GM19324 (cell line): ENCODE data around the gene CNTN5.

Experiments
- ATAC-seq: cut with Tn5 transposase; IDR thresholded peaks from one replicate; pipeline ENCODE4 v1.9.1; 2021; ENCODE audit warnings: mild to moderate bottlenecking, moderate library complexity; ENCODE audit not compliant: unreplicated experiment, low FRiP score

CNTN5 gene

DNA sequence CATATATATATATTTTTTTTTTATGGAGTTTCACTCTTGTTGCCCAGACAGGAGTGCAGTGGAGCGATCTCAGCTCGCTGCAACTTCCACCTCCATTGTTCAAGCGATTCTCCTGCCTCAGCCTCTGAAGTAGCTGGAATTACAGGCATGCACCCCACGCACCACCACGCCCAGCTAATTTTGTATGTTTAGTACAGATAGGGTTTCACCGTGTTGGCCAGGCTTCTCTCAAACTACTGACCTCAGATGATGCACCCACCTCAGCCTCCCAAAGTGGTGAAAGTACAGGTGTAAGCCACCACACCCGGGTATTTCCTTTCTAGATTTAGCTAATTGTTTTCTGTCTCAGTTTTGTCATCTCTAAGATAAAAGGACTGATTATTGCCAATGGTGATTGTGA is 821.1 kb downstream of the CNTN5 start:
- ATAC-seq = no peak

DNA sequence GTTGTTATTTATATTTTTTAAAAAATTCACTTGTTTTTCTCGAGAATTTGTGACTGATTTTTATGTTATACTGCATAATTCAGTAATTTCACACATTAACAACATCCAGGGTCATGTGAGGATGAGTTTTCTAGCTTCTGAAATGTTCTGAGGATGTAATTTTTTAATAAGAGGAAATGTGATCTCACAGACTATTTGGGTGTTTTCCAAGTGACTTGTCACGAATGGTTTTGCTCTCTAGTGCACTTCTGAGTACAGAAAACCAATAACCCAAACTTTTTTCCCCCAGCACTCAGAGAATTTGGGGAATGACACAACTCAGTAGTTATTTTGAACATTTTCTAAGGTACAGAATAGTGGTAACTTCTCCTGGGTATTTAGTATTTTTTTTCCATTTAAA is 845.2 kb downstream of the CNTN5 start:
- ATAC-seq = no peak

DNA sequence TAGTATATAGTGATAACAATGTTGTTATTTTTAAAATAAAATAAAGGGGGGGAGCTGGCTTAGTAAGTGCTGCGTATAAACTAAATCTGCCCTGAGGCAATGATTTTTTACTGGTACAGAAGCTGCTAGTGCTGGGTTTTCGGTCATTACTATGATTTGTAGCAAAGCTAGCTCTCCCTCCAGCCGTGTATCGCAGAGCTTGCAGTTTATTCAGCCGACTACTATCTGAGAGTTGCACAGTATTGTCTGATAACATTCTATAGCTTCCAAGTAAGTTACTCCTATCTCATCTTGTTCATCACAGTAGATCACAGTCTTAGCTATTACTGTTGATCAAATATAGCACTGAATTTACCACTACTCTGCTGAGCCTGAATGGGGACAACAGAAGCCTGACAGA is 860.9 kb downstream of the CNTN5 start:
- ATAC-seq = no peak

DNA sequence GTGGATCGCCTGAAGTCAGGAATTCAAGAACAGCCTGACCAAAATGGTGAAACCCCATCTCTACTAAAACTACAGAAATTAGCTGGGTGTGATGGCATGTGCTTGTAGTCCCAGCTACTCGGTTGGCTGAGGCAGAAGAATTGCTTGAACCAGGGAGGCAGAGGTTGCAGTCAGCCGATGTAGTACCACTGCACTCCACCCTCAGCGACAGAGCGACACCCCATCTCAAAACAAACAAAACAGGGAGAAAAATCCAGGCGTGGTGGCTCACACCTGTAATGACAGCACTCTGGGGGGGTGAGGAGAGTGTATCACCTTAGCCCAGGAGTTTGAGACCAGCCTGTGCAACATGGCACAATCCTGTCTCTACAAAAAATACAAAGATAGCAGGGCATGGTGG is 864.0 kb downstream of the CNTN5 start:
- no peak for ATAC-seq

DNA sequence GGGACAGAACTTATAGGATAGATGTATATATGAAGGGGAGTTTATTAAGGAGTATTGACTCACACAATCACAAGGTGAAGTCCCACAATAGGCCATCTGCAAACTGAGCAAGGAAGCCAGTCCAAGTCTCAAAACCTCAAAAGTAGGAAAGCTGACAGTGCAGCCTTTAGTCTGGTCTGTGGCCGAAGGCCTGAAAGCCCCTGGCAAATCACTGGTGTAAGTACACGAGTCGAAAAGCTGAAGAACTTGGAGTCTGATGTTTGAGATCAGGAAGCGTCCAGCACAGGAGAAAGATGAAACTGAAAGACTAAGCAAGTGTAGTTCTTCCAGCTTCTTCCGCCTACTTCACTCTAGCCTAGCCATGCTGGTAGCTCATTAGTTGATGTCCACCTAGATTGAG is 866.7 kb downstream of the CNTN5 start:
- no peak for ATAC-seq

DNA sequence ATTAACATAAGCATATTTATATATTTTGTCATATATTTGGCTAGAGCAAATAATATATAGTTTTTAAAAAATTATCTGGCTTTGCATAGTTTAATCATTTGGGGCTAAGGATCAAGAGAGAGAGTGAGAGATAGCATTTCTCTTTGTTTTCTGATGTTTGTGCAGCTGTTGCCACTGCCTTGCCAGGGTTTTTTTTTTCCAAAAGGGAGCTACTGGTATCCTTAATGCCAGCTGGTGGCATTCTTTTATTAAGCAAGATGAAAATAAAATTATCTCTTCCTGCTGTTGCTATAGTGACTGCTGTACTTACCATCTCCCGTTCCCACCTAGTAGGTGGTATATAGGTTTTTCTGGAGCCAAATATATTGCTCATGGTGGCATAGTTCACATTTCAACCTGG is 873.1 kb downstream of the CNTN5 start:
- no peak for ATAC-seq

DNA sequence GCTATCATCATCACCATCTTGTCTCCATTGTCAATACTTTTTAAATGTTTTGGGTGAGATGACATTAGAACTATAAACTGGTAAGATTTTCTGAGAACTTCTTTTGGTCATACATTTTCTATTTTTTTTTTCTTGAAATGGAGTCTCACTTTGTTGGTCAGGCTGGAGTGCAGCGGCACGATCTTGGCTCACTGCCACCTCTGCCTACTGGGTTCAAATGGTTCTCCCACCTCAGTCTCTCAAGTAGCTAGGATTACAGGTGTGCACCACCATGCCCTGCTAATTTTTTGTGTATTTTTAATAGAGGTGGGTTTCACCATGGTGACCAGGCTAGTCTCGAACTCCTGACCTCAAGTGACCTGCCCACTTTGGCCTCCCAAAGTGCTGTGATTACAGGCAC is 880.4 kb downstream of the CNTN5 start:
- ATAC-seq = no peak

DNA sequence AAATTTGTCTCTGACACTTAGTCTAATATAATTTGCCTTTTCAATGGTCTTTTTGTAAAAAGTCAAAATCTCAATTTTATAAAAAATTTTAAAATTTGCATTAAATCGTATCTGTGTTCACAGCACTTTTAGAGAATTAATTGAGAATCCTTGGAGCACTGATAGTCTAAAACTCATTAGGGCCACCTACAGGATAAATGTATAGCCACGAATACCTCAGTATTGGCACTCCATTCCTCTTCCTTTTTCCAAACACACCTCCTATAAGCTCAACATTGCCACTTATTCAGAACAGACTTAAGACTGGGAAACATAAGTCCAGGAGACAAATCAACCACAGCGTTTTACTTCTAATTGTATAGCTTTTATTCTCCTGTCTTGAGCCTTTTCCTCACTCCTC is 890.4 kb downstream of the CNTN5 start:
- no peak for ATAC-seq

DNA sequence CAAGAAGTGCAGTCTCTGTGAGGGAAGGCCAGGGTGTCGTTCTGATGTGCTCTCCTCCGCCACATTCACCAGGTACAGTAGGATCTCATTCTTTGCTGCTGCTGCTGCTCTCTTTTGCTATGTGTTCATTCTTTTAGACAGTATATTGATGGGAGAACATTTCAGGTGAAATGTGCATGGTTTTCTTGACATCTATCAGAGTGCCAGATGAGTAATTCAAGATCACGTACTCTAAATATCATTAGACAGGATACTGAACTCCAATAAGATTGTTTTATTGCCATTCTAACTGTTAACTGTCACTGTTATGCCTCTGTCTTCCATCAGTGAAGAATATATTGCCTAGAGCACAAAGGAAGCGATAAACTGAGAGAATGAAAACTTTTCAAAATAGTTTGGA is 895.3 kb downstream of the CNTN5 start:
- ATAC-seq = no peak

DNA sequence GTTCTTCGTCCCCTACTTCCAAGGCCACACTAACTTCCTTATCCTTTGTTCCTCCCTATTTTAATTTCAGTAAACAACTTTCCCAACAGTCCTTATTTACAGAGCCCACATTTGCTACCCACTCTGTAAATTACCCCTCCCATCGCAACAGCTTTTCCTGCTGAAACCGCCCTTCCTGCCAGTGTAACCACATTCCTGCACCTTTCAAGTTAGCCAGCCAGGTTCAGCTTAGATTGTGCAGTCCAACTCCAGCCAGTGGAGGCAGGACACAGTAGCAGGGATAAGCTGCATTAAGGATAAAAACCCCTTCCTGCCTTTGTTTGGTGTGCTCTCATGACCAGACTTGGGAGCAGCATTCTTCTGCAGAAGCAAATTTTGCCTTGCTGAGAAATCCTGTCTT is 898.0 kb downstream of the CNTN5 start:
- no peak for ATAC-seq

DNA sequence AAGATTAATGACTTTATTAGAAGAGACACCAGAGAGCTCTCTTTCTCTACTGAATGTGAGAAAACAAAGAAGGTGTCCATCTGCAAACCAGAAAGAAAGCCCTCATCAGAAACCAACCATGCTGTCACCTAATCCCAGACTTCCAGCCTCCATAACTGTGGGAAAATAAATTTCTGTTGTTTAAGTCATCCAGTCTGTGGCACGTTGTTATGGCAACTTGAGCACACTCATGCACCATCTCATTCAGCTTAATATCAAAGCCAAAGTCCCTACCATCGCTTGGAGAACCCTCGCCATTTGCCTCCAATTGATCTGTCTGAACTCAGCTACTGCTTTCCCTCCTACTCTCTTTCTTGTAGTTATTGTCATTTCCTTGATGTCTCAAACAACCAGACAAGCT is 900.2 kb downstream of the CNTN5 start:
- no peak for ATAC-seq

DNA sequence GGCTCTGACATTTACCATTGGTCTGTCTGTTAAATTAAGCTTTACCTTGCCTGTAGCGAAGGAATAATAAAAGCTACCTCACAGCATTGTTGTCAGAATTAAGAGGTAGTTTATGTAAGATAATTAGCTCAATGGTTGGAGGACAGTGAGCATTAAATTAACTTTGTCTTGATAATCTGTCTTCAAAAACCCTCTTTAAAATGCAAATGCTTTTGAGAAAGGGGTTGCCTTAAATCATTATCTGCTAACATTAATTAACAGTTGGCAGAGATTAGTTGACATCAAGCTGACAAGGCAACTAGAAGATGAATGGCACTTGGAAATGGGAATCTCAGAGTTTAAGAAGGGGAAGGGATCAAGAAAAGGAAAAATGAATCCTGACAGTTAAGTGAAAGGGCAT is 905.2 kb downstream of the CNTN5 start:
- no peak for ATAC-seq

DNA sequence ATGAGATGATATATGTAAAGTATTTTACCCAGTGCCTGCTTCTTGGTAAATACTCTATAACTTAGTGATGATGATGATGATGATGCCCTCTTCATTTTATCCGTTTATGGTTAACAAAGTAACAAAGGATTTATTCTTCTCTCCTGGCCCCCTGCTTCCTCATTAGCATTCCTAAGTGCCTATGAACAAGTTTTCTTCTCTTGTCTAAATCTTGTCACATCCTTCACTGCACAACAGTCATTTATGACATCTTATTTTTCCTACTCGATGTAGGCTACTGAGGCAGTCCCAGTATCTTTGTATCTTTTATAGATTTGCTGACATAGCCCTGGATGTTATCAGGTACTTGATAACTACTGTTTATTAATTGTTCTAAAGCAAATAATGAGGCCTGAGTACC is 911.9 kb downstream of the CNTN5 start:
- no peak for ATAC-seq

DNA sequence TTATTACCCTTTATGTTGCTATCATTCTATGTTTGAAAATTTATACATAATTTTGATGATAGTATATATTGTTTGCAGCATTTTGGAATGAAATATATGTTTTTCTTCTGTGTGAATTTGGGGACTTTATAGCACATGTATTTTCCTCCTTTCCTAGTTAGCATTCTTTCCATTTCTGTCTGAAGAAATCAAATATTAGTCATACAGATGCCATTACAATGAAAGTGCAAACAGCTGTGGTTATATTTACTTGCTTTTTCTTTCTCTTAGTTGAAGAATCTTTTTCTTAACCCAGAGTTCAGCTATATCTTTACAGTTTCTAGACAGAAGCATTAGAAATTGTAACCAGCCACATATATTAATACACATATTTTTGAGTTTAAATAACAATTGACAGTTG is 913.3 kb downstream of the CNTN5 start:
- ATAC-seq = no peak

DNA sequence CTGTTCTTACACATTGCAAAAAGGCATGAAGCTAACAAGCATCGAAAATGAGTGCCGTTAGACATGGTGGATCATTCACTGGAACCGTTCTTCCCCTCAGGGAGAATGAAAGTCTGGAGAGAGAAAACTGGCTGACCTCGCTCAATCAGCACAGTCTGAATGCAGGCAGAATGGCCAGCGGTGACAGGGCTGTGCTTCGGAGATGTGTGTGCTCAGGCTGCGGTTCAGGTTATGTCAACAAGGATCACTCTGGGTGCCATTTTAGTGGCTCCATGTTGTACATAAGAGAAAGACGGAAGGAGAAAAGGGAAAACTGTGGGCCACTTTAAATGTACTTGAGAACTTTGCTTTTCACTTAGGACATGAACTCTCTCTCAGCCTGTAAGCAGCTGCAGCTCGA is 916.6 kb downstream of the CNTN5 start:
- no peak for ATAC-seq

DNA sequence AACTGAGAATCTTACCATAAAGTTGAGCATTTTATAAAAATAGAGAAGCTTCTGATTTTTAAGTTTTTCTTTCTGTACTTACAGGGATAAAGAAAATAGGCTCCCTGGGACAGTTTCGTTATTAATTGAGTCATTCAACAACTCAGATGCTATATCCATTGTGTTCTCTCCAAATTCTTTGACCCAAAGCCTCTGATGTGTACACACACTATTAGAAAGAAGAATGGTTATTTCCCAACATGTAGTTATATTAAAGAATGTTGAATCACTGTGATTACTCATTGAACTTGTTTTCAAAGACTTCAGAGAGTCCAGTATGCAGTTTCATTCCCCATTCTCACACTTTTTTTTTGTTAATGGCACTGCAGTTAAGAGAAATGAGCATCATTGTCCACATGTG is 932.1 kb downstream of the CNTN5 start:
- ATAC-seq = no peak

DNA sequence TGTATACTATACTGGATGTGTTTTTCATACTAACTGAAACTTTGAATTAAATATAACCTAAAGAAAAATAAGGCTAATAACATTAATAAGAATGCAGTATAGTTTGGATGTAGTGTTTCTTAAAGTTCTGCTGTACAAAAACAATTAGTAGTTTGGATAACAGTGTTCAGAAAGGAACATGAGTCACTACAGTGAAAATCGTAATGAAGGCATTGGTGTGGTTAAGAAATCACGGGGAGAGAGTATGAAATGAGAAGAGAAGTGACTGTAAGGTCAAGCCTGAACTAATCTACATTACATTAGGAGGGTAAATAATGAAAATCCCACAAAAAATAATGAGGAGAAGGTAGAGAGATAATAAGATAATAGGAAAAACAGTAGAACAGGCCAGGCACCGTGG is 939.8 kb downstream of the CNTN5 start:
- ATAC-seq = no peak

DNA sequence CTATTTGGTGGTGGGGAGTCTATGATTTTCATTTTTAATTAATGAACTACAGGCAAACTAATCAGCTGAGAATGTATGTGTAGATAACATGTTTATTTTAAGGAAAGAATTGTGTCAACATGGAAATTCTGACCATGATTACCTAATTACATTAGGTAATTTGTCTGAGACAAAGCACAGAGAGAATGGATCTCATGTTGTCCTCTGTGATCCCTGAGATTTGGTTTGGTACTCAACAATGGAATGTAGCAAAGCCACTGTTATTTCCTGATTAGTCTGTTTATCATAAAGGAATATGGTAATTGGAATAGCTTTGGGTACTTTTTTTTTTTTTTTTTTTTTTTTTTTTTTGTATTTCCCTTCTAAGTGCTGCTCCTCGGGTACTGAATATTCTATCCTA is 947.6 kb downstream of the CNTN5 start:
- no peak for ATAC-seq

DNA sequence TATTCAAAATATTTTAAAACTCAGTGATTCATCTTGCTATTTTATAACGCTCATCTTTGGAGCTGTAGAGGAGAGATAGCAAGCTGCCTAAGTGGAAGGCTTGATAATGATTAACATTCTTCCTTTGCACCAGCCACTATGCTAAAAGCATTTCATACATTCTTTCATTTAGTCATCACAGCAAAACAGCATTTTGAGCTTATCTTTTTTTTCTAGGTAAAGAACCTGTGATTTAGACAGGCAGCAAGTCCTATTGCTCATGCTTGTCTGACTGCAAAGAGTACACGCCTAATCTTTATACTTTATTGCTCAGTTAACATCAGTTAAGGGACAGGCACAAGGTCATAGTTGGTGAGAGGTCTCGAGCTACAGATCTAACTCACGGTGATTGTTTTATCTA is 953.2 kb downstream of the CNTN5 start:
- ATAC-seq = no peak

DNA sequence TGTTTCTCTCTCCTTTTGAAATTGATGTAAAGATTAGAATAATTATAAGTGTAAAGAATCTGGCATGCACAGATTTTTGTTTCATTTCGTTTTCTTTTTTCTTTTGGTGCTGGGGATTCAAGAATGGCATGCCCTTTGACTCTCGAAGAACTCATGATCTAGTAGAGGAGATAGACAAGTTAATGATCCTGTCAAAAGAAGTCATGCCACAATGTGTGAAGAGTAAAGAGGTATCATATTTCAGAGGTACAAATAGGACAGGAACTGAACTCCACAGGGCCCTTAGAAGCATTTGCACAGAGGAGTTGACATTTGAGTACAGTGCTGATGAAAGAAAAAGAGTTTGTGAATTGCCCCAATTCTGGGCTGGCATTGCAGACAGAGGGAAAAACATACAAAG is 958.3 kb downstream of the CNTN5 start:
- no peak for ATAC-seq

DNA sequence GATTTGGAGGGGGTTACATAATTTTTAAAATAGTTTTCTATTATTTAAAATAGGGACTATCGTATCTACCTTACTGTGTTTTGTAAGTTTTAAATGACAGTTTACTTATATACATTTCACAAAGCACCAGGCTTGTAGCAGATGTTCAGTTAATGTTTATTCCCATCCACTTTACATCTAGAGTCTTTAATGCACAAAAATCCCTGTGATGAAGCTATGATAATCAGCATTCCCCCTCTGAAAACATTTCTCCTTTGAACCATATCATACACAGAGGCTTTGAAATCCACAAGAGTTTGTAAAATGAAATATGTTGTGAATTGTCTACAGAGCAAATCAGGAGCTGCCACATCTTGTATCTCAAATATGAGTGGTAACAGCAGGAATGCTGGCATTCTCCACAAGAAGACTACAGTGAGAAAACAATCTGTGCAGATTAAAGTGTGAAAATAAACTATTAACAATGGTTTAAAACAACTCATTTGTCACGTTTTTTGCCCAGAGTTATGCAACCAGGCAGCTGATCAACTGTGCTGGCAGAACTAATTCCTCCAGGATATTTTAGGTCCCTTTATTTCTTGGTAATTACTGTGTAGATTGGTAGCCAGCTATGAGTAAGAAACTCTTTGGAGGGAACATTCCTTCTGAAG is 967.2 kb downstream of the CNTN5 start:
- ATAC-seq = no peak

DNA sequence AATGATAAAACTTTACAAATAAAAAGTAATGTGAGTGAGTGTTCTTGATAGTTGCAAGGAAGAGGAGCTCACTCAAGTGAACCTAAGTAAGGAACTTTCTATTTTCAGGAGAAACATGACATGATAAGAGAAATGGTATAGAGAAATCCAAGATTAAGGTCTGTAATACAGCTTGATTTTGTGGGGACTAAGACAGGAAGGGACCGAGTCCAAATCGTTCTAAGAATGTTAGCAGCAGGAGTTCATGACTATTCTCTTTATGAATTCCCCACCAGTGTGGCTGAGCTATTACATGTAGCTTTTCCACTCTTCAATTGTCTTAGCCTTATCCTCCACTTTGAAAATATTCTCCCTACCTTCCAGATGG is 967.7 kb downstream of the CNTN5 start:
- no peak for ATAC-seq

DNA sequence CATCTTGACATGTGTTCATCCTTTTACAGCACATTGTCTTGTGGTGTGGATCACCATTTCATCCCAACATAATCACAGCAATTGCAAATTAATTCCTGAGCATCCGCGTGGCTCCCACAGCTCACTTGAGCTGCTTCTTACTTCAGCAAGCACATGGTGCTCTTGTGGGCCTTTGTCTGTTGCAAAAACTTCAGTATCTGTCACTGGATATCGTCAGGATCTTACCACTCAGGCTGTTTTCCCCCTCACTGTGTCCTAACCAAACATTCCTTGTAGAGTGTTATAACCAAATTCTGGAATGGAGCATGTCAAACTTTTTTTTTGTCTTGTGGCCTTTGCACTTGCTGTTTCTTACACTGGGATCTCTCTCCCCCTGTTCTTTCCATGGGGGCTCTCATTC is 983.2 kb downstream of the CNTN5 start:
- ATAC-seq = no peak
